Upper lobe of right lung (tissue), 1 donor: ENCODE data around the gene KCNT2. TPM values are rescaled to one million over a fixed set of nuclear protein-coding genes. Genes with fewer than 3 reads are reported as not detected.

Experiments
- ATAC-seq: fragments of 200-7000 bp; cut with Tn5 transposase; one replicate; pipeline ENCODE4 v1.9.1; 2020; ENCODE audit warnings: mild to moderate bottlenecking, moderate library complexity
- DNase-seq: peaks from one replicate; pipeline ENCODE4 v3.0.0-alpha.2; 2020
- H3K27ac ChIP-seq: fragments of 200-600 bp; one replicate; pipeline ENCODE4 v1.8.0; 2022
- H3K27me3 ChIP-seq: fragments of 200-600 bp; one replicate; pipeline ENCODE4 v1.8.0; 2022; ENCODE audit warnings: mild to moderate bottlenecking
- H3K36me3 ChIP-seq: fragments of 200-600 bp; one replicate; pipeline ENCODE4 v1.8.0; 2022
- H3K4me1 ChIP-seq: fragments of 200-600 bp; one replicate; pipeline ENCODE4 v1.8.0; 2022
- H3K4me3 ChIP-seq: fragments of 200-600 bp; one replicate; pipeline ENCODE4 v1.8.0; 2022; ENCODE audit warnings: mild to moderate bottlenecking
- H3K9me3 ChIP-seq: fragments of 200-600 bp; one replicate; pipeline ENCODE4 v1.8.0; 2022
- intact Hi-C: fragments of 100-400 bp; cut with DNase I; formaldehyde crosslinking; loops from one replicate; pipeline ENCODE4 v1.11.0; 2022
- total RNA-seq: library from RNA; stranded (reverse); fragmentation: NEBNext Ultra II Directional; extraction: Animal tissue kit (Norgen Biotek cat#: 25700); gene quantifications from one replicate; pipeline ENCODE4 v1.2.1, GENCODE V29; 2021
- TF ChIP-seq, protein P1 (sequence below): fragments of 200-600 bp; IDR thresholded peaks from one replicate; pipeline ENCODE4 v1.8.0; 2022; ENCODE audit warnings: antibody characterized with exemption
- donor health status: DM: no; HTN: yes; CAD: no; lungs with severe emphysema.

The KCNT2 gene
- total RNA-seq, 1 donor from 2014 or later, result 8.1 TPM

DNA sequence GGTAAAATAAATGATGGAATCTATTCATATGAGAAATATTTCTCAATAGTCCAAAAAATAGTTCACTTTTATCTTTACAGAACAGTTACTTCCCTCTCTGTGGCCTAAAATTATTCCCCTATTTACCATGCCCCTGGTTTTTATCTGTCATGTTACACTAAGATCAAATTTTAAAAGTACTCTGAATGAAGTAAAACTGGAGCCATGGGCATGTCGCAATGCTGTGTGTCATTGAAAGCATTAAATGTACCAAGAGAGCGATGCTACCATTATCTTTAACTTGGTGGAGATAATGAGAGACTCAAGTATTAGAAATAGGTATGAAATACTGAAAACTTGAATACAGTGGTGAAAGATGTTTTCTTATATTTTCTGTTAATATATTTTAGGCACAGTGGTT, 146.2 kb downstream of the KCNT2 start:
- TF ChIP-seq, protein P1, sequence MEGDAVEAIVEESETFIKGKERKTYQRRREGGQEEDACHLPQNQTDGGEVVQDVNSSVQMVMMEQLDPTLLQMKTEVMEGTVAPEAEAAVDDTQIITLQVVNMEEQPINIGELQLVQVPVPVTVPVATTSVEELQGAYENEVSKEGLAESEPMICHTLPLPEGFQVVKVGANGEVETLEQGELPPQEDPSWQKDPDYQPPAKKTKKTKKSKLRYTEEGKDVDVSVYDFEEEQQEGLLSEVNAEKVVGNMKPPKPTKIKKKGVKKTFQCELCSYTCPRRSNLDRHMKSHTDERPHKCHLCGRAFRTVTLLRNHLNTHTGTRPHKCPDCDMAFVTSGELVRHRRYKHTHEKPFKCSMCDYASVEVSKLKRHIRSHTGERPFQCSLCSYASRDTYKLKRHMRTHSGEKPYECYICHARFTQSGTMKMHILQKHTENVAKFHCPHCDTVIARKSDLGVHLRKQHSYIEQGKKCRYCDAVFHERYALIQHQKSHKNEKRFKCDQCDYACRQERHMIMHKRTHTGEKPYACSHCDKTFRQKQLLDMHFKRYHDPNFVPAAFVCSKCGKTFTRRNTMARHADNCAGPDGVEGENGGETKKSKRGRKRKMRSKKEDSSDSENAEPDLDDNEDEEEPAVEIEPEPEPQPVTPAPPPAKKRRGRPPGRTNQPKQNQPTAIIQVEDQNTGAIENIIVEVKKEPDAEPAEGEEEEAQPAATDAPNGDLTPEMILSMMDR, result no peak
- Histone ChIP-seq H3K4me1 (no peaks in the 10 kb centered on the region), H3K36me3 (no peaks in the 10 kb centered on the region), H3K27ac (no peak overlapping the region), H3K4me3 (no peak overlapping the region), H3K9me3 (no peaks in the 10 kb centered on the region), H3K27me3 (no peaks in the 10 kb centered on the region)
- ATAC-seq, result no peak
- intact Hi-C loops, result no loop called here
- DNase-seq, result no peak

DNA sequence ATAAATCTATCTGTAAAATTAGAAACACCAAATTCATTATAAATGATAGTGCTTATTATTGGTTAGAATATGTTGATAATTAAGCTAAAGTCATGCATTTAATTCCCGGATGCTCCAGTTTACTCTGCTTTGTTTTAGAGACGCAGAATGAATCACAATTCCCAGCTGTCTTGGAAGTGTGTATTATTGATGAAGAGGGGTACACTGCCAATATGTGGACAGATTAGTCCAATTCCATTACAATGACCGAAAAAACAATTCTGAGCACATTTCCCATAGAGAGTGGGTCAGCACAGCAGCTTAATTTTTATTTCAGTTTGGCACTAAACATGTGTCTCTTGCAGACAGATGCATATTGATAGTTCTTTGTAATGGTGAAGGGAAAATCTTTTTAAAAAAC, 146.7 kb downstream of the KCNT2 start:
- Histone ChIP-seq H3K27ac (no peak overlapping the region), H3K4me3 (no peak overlapping the region), H3K9me3 (no peaks in the 10 kb centered on the region), H3K27me3 (no peaks in the 10 kb centered on the region), H3K36me3 (no peaks in the 10 kb centered on the region), H3K4me1 (no peaks in the 10 kb centered on the region)
- no peak for ATAC-seq
- intact Hi-C loops, result no loop called here
- no peak for DNase-seq
- TF ChIP-seq, protein P1, result no peak

DNA sequence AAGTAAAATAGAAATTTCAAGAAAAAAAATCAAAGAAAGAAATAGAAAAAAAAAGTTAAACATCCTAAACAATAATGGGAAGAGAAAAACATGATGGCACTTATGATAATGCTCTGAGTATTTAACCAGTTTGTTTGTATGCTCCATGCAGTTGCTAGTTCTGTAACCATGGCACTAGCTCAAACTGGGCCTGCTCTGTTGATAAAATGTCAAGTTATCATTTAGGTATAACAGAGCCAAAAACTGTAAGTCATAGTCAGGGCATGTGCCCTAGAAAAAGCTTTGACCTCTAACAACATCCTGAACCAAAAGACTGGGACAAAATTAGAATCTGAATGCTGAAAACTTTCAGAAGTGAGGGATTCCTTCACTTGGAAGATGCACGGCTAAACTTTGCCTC, 148.9 kb downstream of the KCNT2 start:
- TF ChIP-seq, protein P1, result no peak
- Histone ChIP-seq H3K27ac (no peak overlapping the region), H3K36me3 (no peaks in the 10 kb centered on the region), H3K27me3 (no peaks in the 10 kb centered on the region), H3K4me1 (no peaks in the 10 kb centered on the region), H3K9me3 (no peaks in the 10 kb centered on the region), H3K4me3 (no peak overlapping the region)
- DNase-seq, result no peak
- no peak for ATAC-seq
- intact Hi-C loops, result no loop called here

DNA sequence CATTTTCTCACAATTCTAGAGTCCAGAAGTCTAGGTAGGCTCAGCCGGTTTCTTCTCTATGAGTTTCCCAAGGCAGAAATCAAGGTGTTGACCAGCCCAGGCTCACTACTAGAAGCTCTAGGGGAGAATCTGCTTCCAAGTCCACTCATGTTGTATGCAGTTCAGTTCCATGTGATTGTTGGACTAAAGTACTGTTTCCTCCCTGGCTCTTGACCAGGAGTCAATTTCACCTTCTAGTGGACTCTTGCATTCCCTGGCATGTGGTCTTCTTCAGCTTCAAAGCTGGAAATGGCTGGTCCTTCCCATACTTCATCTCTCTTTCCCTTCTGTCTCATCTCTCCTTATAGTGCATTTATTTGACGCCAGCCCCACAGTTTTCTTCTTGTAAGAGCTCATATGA, 153.4 kb downstream of the KCNT2 start:
- no peak overlapping the region for H3K27ac ChIP-seq
- H3K9me3 ChIP-seq, result no peaks in the 10 kb centered on the region
- ATAC-seq, result no peak
- DNase-seq, result no peak
- intact Hi-C loops, result no loop called here
- TF ChIP-seq, protein P1, result no peak
- no peaks in the 10 kb centered on the region for H3K27me3 ChIP-seq
- H3K4me3 ChIP-seq, result no peak overlapping the region
- H3K36me3 ChIP-seq, result no peaks in the 10 kb centered on the region
- H3K4me1 ChIP-seq, result no peaks in the 10 kb centered on the region

DNA sequence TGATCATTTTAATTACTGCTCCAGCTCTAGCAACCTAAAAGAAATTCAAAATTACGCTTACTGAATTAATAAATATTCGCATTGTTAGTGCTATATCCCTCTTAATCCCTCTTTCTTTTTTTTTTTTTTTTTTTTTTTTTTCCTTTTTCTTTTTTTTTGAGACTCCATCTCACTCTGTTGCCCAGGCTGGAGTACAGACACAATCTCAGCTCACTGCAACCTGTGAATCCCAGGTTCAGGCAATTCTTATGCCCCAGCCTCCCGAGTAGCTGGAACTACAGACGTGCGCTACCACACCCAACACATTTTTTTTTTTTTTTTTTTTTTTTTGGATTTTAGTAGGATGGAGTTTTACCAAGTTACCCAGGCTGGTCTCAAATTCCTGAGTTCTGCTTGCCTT, 157.1 kb downstream of the KCNT2 start:
- H3K4me1 ChIP-seq, result no peaks in the 10 kb centered on the region
- intact Hi-C loops, result no loop called here
- ATAC-seq (no peak), DNase-seq (no peak)
- TF ChIP-seq, protein P1, result no peak
- H3K9me3 ChIP-seq, result no peaks in the 10 kb centered on the region
- H3K4me3 ChIP-seq, result no peak overlapping the region
- H3K36me3 ChIP-seq, result no peaks in the 10 kb centered on the region
- no peak overlapping the region for H3K27ac ChIP-seq
- no peaks in the 10 kb centered on the region for H3K27me3 ChIP-seq
